Measurements from ENCODE around the gene IRX3.

Gene IRX3

GRCh38 chr16:54290833-54291655 lies 4.5 kb upstream of the IRX3 start:
- no peak for DNase-seq (ENCODE audit: low read depth, low spot score)

GRCh38 chr16:54289945-54290832 lies 3.6 kb upstream of the IRX3 start:
- no peak for DNase-seq (ENCODE audit: low read depth, low spot score)

- no peak for DNase-seq (ENCODE audit: low read depth, low spot score)
Observed at GRCh38 chr16:54289242-54289944, 2.8 kb upstream of the IRX3 start.

- no peak for DNase-seq (ENCODE audit: low read depth, low spot score)
Observed at GRCh38 chr16:54288835-54289241, 2.3 kb upstream of the IRX3 start.

GRCh38 chr16:54288030-54288834 lies 1.6 kb upstream of the IRX3 start:
- no peak for DNase-seq (ENCODE audit: low read depth, low spot score)

- DNase-seq (ENCODE audit: low read depth, low spot score): no peak
Observed at GRCh38 chr16:54287131-54288029, 793 bp upstream of the IRX3 start.

GRCh38 chr16:54286090-54286365 lies 559 bp downstream of the IRX3 start:
- DNase-seq (ENCODE audit: low read depth, low spot score): no peak

GRCh38 chr16:54285414-54286089 lies 1.0 kb downstream of the IRX3 start:
- DNase-seq (ENCODE audit: low read depth, low spot score): no peak

GRCh38 chr16:54284931-54285413 lies 1.6 kb downstream of the IRX3 start:
- no peak for DNase-seq (ENCODE audit: low read depth, low spot score)

GRCh38 chr16:54284319-54284930 lies 2.2 kb downstream of the IRX3 start:
- no peak for DNase-seq (ENCODE audit: low read depth, low spot score)

- no peak for DNase-seq (ENCODE audit: low read depth, low spot score)
Observed at GRCh38 chr16:54283725-54284318, 2.8 kb downstream of the IRX3 start.

- DNase-seq (ENCODE audit: low read depth, low spot score): no peak
Observed at GRCh38 chr16:54282928-54283724, 3.5 kb downstream of the IRX3 start.

GRCh38 chr16:54282202-54282927 lies 4.2 kb downstream of the IRX3 start:
- DNase-seq (ENCODE audit: low read depth, low spot score): no peak

- no peak for DNase-seq (ENCODE audit: low read depth, low spot score)
Observed at GRCh38 chr16:54281535-54282201, 4.9 kb downstream of the IRX3 start.

GRCh38 chr16:54280751-54281150 lies 5.8 kb downstream of the IRX3 start:
- DNase-seq (ENCODE audit: low read depth, low spot score): no peak

GRCh38 chr16:54277845-54278703 lies 8.5 kb downstream of the IRX3 start:
- DNase-seq (ENCODE audit: low read depth, low spot score): no peak
